HG02840 (cell line): ENCODE results near the gene CANX.

Source experiments
- ATAC-seq: cut with Tn5 transposase; IDR thresholded peaks from one replicate; pipeline ENCODE4 v1.9.1; 2021; ENCODE audit warnings: mild to moderate bottlenecking, moderate library complexity, moderate number of reproducible peaks; ENCODE audit not compliant: unreplicated experiment, low FRiP score

CANX gene

GRCh38 chr5:179749857-179750508 lies 51.2 kb downstream of the CANX start:
- no peak for ATAC-seq

- no peak for ATAC-seq
These were observed 55.2 kb downstream of the CANX start for GRCh38 chr5:179753971-179754370.

- no peak for ATAC-seq
These were observed 56.3 kb downstream of the CANX start for GRCh38 chr5:179755022-179755421.

GRCh38 chr5:179758955-179759354 lies 60.2 kb downstream of the CANX start:
- no peak for ATAC-seq

GRCh38 chr5:179759581-179760551 lies 61.1 kb downstream of the CANX start:
- ATAC-seq = no peak

DNA sequence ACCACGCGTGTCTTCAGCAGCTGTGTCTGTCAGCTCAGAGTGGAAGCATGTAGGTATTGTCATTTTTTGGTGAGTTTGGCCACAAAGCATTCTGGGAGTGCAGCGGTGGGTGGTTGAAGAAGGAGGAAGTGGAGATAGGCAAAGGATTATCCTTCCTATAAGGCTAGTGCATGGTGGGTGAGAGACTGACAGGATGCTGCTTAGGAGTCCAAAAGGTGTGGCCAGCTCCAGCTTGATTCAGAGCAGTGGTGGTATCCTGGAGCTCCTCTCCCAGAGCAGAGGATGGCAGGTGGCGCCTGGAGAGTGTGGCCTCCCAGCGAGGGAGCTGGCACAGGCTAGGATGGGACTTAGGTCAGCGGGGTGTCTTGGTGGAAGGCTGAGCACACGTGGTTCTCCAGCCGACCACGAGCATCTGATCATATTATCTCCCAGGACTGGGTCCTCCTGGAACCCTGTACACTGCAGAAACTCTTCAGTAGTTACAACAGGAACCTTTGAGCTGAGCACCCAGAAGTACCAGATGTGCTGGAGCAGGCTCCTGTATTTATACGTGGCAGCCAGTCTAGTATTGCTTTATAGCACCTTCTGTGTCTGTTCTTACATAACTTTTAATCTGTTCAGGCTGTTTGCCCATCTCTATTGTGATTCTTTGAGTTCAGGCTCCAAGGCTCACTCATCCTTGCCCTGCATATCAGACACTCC lies 63.5 kb downstream of the CANX start:
- no peak for ATAC-seq

- no peak for ATAC-seq
These were observed 64.0 kb downstream of the CANX start for GRCh38 chr5:179762781-179763176.

GRCh38 chr5:179763215-179763945 lies 64.6 kb downstream of the CANX start:
- ATAC-seq = no peak

GRCh38 chr5:179764056-179764455 lies 65.3 kb downstream of the CANX start:
- ATAC-seq = no peak

- no peak for ATAC-seq
These were observed 66.6 kb downstream of the CANX start for GRCh38 chr5:179765400-179765799.

DNA sequence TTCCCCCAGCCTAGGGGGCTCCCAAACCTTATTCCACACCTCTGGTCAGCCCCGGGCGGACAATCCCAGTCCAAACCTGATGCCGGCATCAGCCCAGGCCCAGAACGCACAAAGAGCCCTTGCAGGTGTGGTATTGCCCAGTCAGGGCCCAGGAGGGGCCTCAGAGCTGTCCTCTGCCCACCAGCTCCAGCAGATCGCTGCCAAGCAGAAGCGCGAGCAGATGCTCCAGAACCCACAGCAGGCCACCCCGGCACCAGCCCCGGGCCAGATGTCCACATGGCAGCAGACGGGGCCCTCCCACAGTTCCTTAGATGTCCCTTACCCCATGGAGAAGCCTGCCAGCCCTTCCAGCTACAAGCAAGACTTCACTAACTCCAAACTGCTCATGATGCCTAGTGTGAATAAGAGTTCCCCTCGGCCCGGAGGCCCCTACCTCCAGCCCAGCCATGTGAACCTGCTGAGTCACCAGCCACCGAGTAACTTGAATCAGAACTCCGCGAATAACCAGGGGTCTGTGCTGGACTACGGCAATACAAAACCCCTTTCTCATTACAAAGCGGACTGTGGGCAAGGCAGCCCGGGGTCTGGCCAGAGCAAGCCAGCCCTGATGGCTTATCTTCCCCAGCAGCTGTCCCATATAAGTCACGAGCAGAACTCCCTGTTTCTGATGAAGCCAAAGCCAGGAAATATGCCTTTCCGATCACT lies 67.4 kb downstream of the CANX start:
- ATAC-seq = no peak

- no peak for ATAC-seq
These were observed 68.1 kb downstream of the CANX start for GRCh38 chr5:179766726-179767455.

GRCh38 chr5:179767496-179768100 lies 68.8 kb downstream of the CANX start:
- ATAC-seq = no peak

- ATAC-seq = no peak
These were observed 69.7 kb downstream of the CANX start for GRCh38 chr5:179768326-179769085.

DNA sequence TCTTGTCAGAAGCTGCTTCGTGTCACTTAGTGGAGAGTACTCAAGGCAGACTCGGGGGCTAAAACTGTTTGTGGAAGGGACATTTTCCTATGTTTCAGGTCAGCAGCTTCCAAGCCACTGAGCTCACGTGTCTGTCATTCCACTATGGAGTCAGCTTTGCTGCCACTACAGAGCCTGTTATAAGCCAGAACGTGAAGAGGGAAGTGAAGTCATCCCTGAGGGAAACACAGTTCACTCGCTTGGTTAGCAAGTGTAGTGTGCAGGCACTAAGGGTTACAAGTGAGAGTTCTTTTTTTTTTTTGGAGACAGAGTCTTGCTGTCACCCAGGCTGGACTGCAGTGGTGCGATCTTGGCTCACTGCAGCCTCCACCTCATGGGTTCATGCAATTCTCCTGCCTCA lies 70.5 kb downstream of the CANX start:
- ATAC-seq = no peak

DNA sequence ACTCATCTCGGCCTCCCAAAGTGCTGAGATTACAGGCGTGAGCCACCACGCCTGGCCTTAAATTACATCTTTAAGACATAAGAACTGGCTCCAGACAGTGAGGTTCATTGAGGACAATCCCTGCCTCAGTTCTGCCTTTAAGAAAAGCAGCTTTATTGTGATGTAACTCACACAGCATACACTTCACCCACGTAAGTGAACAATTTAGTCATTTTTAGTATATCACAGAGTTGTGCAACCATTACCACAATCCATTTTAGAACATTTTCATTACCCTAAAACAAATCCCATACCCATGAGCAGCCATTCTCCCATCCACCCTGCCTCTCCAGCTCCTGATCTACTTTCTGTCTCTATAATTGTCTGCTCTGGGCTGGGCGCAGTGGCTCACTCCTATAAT lies 71.0 kb downstream of the CANX start:
- ATAC-seq = no peak

- ATAC-seq = no peak
These were observed 72.6 kb downstream of the CANX start for GRCh38 chr5:179771311-179771895.

DNA sequence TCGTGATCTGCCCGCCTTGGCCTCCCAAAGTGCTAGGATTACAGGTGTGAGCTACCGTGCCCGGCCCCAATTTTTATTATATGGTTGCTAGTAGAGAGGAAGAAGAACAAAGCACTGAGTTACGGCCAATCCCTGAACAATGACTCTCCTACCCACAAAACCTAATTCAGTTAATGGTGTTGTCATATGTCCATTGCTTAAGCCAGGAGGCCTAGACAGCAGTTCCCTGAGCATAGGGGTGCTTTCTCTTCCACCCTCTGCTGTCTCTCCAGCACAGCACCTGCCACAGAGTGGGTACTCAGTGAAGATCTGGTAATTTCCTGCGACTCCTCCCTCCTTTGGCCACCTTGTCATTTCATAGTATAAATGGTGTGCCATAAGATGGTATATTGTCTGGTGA lies 73.6 kb downstream of the CANX start:
- ATAC-seq = no peak
